ENCODE results near the gene ABI1.

Gene ABI1

DNA sequence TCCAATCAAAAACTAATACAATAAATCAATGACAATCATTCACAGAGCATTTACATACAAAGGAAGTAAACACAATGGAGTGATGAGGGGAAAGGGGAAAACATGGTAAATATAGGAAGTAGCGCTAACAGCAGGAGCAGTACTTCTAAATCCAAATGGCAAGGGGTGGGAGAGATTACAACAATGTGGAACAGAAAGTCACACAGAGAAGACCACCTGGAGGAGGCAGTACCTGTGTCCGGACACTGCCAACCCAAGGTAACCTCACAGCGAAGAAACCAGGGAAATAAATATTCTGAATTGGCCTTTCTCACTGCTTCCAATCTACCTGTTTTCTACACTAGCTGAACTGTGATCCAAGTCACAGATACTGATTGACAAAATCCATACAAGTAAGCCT, 58.2 kb downstream of the ABI1 start:
- no peak overlapping the region for H2AFZ ChIP-seq (ENCODE audit: low read depth, low read length)
- no peak overlapping the region for H2BK15ac ChIP-seq (ENCODE audit: low read depth, poor library complexity, severe bottlenecking)
- H3K4me2 ChIP-seq (ENCODE audit: low read length, poor library complexity, severe bottlenecking) = no peak overlapping the region
- H3K14ac ChIP-seq (ENCODE audit: low read length in 2 of 2) = no peak overlapping the region
- no peak overlapping the region for H3K4me3 ChIP-seq (ENCODE audit: insufficient read depth in 1 of 2, low read depth in 1 of 2, low read length in 2 of 2)
- H3K4ac ChIP-seq (ENCODE audit: low read depth in 1 of 2, low read length in 2 of 2) = no peak overlapping the region
- peaks cover 21% of the 10 kb centered on the region for H3K79me1 ChIP-seq (replicated peaks; ENCODE audit: low read length, poor library complexity, severe bottlenecking)
- H3K4me1 ChIP-seq (ENCODE audit: control insufficient read depth, insufficient read depth, low read depth, low read length) = no peaks in the 10 kb centered on the region
- no peak overlapping the region for H3K9ac ChIP-seq (ENCODE audit: low read length)
- no peak for DNase-seq
- H2BK120ac ChIP-seq (ENCODE audit: low read depth, low read length) = no peak overlapping the region
- no peak overlapping the region for H4K91ac ChIP-seq (ENCODE audit: low read length)
- H3K23ac ChIP-seq (ENCODE audit: low read length in 2 of 2) = no peak overlapping the region
- H3K36me3 ChIP-seq (ENCODE audit: control insufficient read depth in 1 of 2, insufficient read depth in 2 of 2, low read depth in 1 of 2, low read length in 2 of 2) = peaks cover 0 to 4% of the 10 kb centered on the region in 2 experiments
- WGBS = 100% methylated on average over 3 of the region's 3 CpGs
- no peak overlapping the region for H4K8ac ChIP-seq (ENCODE audit: low read length)
- no peak overlapping the region for H2BK5ac ChIP-seq (ENCODE audit: low read depth, low read length, poor library complexity, severe bottlenecking)
- no peaks in the 10 kb centered on the region for H3K9me3 ChIP-seq (ENCODE audit: control insufficient read depth, low read length)
- no peak overlapping the region for H2AK5ac ChIP-seq (ENCODE audit: low read length, severe bottlenecking)
- H3K27ac ChIP-seq (ENCODE audit: low read length, poor library complexity, severe bottlenecking) = no peak overlapping the region
- H3K18ac ChIP-seq (ENCODE audit: low read depth in 1 of 2, low read length in 2 of 2) = no peak overlapping the region
- no peak overlapping the region for H2BK12ac ChIP-seq (ENCODE audit: low read length in 2 of 2)
- H3K27me3 ChIP-seq (ENCODE audit: control insufficient read depth in 1 of 2, insufficient read depth in 1 of 2, low read length in 2 of 2) = no peaks in the 10 kb centered on the region

GRCh38 chr10:26801831-26802230, 58.9 kb downstream of the ABI1 start:
- no peak for DNase-seq
- no peak overlapping the region for H3K4ac ChIP-seq (ENCODE audit: low read depth in 1 of 2, low read length in 2 of 2)
- H3K14ac ChIP-seq (ENCODE audit: low read length in 2 of 2) = no peak overlapping the region
- no peak overlapping the region for H2BK120ac ChIP-seq (ENCODE audit: low read depth, low read length)
- H3K27ac ChIP-seq (ENCODE audit: low read length, poor library complexity, severe bottlenecking) = no peak overlapping the region
- 100% methylated on average over 1 of the region's 3 CpGs for WGBS
- H3K79me1 ChIP-seq (replicated peaks; ENCODE audit: low read length, poor library complexity, severe bottlenecking) = peaks cover 18% of the 10 kb centered on the region
- no peak overlapping the region for H2BK15ac ChIP-seq (ENCODE audit: low read depth, poor library complexity, severe bottlenecking)
- no peak overlapping the region for H3K4me2 ChIP-seq (ENCODE audit: low read length, poor library complexity, severe bottlenecking)
- no peak overlapping the region for H3K4me3 ChIP-seq (ENCODE audit: insufficient read depth in 1 of 2, low read depth in 1 of 2, low read length in 2 of 2)
- H3K9me3 ChIP-seq (ENCODE audit: control insufficient read depth, low read length) = no peaks in the 10 kb centered on the region
- H2BK12ac ChIP-seq (ENCODE audit: low read length in 2 of 2) = no peak overlapping the region
- no peak overlapping the region for H3K9ac ChIP-seq (ENCODE audit: low read length)
- no peak overlapping the region for H3K23ac ChIP-seq (ENCODE audit: low read length in 2 of 2)
- no peak overlapping the region for H2AFZ ChIP-seq (ENCODE audit: low read depth, low read length)
- H3K36me3 ChIP-seq (ENCODE audit: control insufficient read depth in 1 of 2, insufficient read depth in 2 of 2, low read depth in 1 of 2, low read length in 2 of 2) = peaks cover 0 to 3% of the 10 kb centered on the region in 2 experiments
- H2AK5ac ChIP-seq (ENCODE audit: low read length, severe bottlenecking) = no peak overlapping the region
- H2BK5ac ChIP-seq (ENCODE audit: low read depth, low read length, poor library complexity, severe bottlenecking) = no peak overlapping the region
- no peak overlapping the region for H3K18ac ChIP-seq (ENCODE audit: low read depth in 1 of 2, low read length in 2 of 2)
- H3K27me3 ChIP-seq (ENCODE audit: control insufficient read depth in 1 of 2, insufficient read depth in 1 of 2, low read length in 2 of 2) = no peaks in the 10 kb centered on the region
- no peak overlapping the region for H4K8ac ChIP-seq (ENCODE audit: low read length)
- H3K4me1 ChIP-seq (ENCODE audit: control insufficient read depth, insufficient read depth, low read depth, low read length) = no peaks in the 10 kb centered on the region
- no peak overlapping the region for H4K91ac ChIP-seq (ENCODE audit: low read length)

DNA sequence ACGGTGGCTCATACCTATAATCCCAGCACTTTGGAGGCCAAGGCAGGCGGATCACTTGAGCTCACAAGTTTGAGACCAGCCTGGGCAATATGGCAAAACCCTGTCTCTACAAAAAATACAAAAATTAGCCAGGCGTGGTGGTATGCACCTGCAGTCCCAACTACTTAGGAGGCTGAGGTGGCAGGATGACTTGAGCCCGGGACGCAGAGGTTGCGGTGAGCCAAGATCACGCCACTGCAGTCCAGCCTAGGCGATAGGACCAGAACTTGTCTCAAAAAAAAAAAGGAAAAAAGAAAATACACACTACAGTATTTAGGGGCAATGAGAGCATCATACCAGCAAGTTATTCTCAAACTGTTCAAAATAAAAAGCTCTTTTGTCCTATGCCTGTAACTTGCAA, 59.5 kb downstream of the ABI1 start:
- Histone ChIP-seq H2BK120ac (ENCODE audit: low read depth, low read length) (no peak overlapping the region), H2AFZ (ENCODE audit: low read depth, low read length) (no peak overlapping the region), H3K18ac (ENCODE audit: low read depth in 1 of 2, low read length in 2 of 2) (no peak overlapping the region), H3K4me1 (ENCODE audit: control insufficient read depth, insufficient read depth, low read depth, low read length) (no peaks in the 10 kb centered on the region), H3K79me1 (replicated peaks; ENCODE audit: low read length, poor library complexity, severe bottlenecking) (peaks cover 22% of the 10 kb centered on the region), H2AK5ac (ENCODE audit: low read length, severe bottlenecking) (no peak overlapping the region), H3K23ac (ENCODE audit: low read length in 2 of 2) (no peak overlapping the region), H3K9ac (ENCODE audit: low read length) (no peak overlapping the region), H3K27ac (ENCODE audit: low read length, poor library complexity, severe bottlenecking) (no peak overlapping the region), H3K4me2 (ENCODE audit: low read length, poor library complexity, severe bottlenecking) (no peak overlapping the region), H3K36me3 (ENCODE audit: control insufficient read depth in 1 of 2, insufficient read depth in 2 of 2, low read depth in 1 of 2, low read length in 2 of 2) (no peaks in the 10 kb centered on the region), H2BK12ac (ENCODE audit: low read length in 2 of 2) (no peak overlapping the region), H3K9me3 (ENCODE audit: control insufficient read depth, low read length) (no peaks in the 10 kb centered on the region), H3K14ac (ENCODE audit: low read length in 2 of 2) (no peak overlapping the region), H2BK5ac (ENCODE audit: low read depth, low read length, poor library complexity, severe bottlenecking) (no peak overlapping the region), H2BK15ac (ENCODE audit: low read depth, poor library complexity, severe bottlenecking) (no peak overlapping the region), H3K4me3 (ENCODE audit: insufficient read depth in 1 of 2, low read depth in 1 of 2, low read length in 2 of 2) (no peak overlapping the region), H3K27me3 (ENCODE audit: control insufficient read depth in 1 of 2, insufficient read depth in 1 of 2, low read length in 2 of 2) (no peaks in the 10 kb centered on the region), H4K8ac (ENCODE audit: low read length) (no peak overlapping the region), H3K4ac (ENCODE audit: low read depth in 1 of 2, low read length in 2 of 2) (no peak overlapping the region), H4K91ac (ENCODE audit: low read length) (no peak overlapping the region)
- 87% methylated on average over 8 of the region's 8 CpGs for WGBS
- DNase-seq = no peak

DNA sequence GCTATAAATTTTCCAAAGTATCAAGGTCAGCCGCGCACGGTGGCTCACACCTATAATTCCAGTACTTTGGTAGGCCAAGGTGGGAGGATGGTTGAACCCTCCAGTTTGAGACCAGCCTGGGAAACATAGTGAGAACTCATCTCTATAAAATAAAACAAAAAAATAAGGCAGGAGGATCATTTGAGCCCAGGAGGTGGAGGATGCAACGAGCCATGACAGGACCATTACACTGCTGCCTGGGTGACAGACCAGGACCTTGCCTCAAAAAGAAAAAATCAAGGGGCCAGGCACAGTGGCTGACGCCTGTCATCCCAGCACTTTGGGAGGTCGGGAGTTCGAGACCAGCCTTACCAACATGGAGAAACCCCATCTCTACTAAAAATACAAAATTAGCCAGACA, 60.3 kb downstream of the ABI1 start:
- Histone ChIP-seq H3K4ac (ENCODE audit: low read depth in 1 of 2, low read length in 2 of 2) (no peak overlapping the region), H2BK5ac (ENCODE audit: low read depth, low read length, poor library complexity, severe bottlenecking) (no peak overlapping the region), H3K4me1 (ENCODE audit: control insufficient read depth, insufficient read depth, low read depth, low read length) (no peaks in the 10 kb centered on the region), H3K27ac (ENCODE audit: low read length, poor library complexity, severe bottlenecking) (no peak overlapping the region), H4K8ac (ENCODE audit: low read length) (no peak overlapping the region), H3K27me3 (ENCODE audit: control insufficient read depth in 1 of 2, insufficient read depth in 1 of 2, low read length in 2 of 2) (no peaks in the 10 kb centered on the region), H3K18ac (ENCODE audit: low read depth in 1 of 2, low read length in 2 of 2) (no peak overlapping the region), H3K9ac (ENCODE audit: low read length) (no peak overlapping the region), H2AFZ (ENCODE audit: low read depth, low read length) (no peak overlapping the region), H2BK15ac (ENCODE audit: low read depth, poor library complexity, severe bottlenecking) (no peak overlapping the region), H4K91ac (ENCODE audit: low read length) (no peak overlapping the region), H3K4me2 (ENCODE audit: low read length, poor library complexity, severe bottlenecking) (no peak overlapping the region), H3K4me3 (ENCODE audit: insufficient read depth in 1 of 2, low read depth in 1 of 2, low read length in 2 of 2) (no peak overlapping the region), H2AK5ac (ENCODE audit: low read length, severe bottlenecking) (no peak overlapping the region), H2BK12ac (ENCODE audit: low read length in 2 of 2) (no peak overlapping the region), H3K79me1 (replicated peaks; ENCODE audit: low read length, poor library complexity, severe bottlenecking) (peaks cover 23% of the 10 kb centered on the region), H3K9me3 (ENCODE audit: control insufficient read depth, low read length) (no peaks in the 10 kb centered on the region), H3K14ac (ENCODE audit: low read length in 2 of 2) (no peak overlapping the region), H3K23ac (ENCODE audit: low read length in 2 of 2) (no peak overlapping the region), H2BK120ac (ENCODE audit: low read depth, low read length) (no peak overlapping the region), H3K36me3 (ENCODE audit: control insufficient read depth in 1 of 2, insufficient read depth in 2 of 2, low read depth in 1 of 2, low read length in 2 of 2) (no peaks in the 10 kb centered on the region)
- DNase-seq = no peak
- 99% methylated on average over 7 of the region's 7 CpGs for WGBS

Data from mesenchymal stem cell (in vitro differentiated cells and primary cell).